H9 (cell line): ENCODE data around the gene CASK. TPM values are rescaled to one million over a fixed set of nuclear protein-coding genes. Genes with fewer than 3 reads are reported as not detected.

ENCODE experiments used
- DNase-seq: peaks from one replicate; pipeline ENCODE4 v3.0.0-alpha.2; 2017
- H2AFZ ChIP-seq: one replicate; pipeline ENCODE4 v1.6.1; 2013; ENCODE audit warnings: mild to moderate bottlenecking, low read length, control low read depth, moderate library complexity
- H2AK5ac ChIP-seq: 2 replicates; pipeline ENCODE4 v1.6.1; 2013; ENCODE audit warnings: low read length, control low read depth, mixed read lengths; ENCODE audit not compliant: insufficient read length
- H2BK120ac ChIP-seq: one replicate; pipeline ENCODE4 v1.6.1; 2013; ENCODE audit warnings: low read depth, mild to moderate bottlenecking, low read length, control low read depth, inconsistent platforms; ENCODE audit not compliant: poor library complexity, severe bottlenecking
- H2BK12ac ChIP-seq: 2 replicates; pipeline ENCODE4 v1.6.1; 2013; ENCODE audit warnings: low read length, control low read depth, mixed read lengths, low read depth; ENCODE audit not compliant: insufficient read length
- H2BK15ac ChIP-seq: 2 replicates; pipeline ENCODE4 v1.6.1; 2013; ENCODE audit warnings: low read depth, low read length, control low read depth
- H2BK20ac ChIP-seq: one replicate; pipeline ENCODE4 v1.6.1; 2013; ENCODE audit warnings: low read depth, mild to moderate bottlenecking, low read length, control low read depth, inconsistent platforms; ENCODE audit not compliant: poor library complexity, severe bottlenecking
- H2BK5ac ChIP-seq: 2 replicates; pipeline ENCODE4 v1.6.1; 2013; ENCODE audit warnings: low read length, control low read depth, mixed read lengths; ENCODE audit not compliant: insufficient read length
- H3K14ac ChIP-seq: 2 replicates; pipeline ENCODE4 v1.6.1; 2013; ENCODE audit warnings: low read length, control low read depth; ENCODE audit not compliant: insufficient read depth
- H3K18ac ChIP-seq: 2 replicates; pipeline ENCODE4 v1.6.1; 2013; ENCODE audit warnings: low read depth, mild to moderate bottlenecking, mixed read lengths, low read length, control low read depth; ENCODE audit not compliant: insufficient read length
- H3K23ac ChIP-seq: 2 replicates; pipeline ENCODE4 v1.6.1; 2013; ENCODE audit warnings: low read length, control low read depth, mixed read lengths, low read depth; ENCODE audit not compliant: insufficient read length
- H3K23me2 ChIP-seq: 2 replicates; pipeline ENCODE4 v1.6.1; 2013; ENCODE audit warnings: low read depth, mild to moderate bottlenecking, mixed read lengths, low read length, control low read depth; ENCODE audit not compliant: insufficient read length, poor library complexity, severe bottlenecking
- H3K27ac ChIP-seq: 2 replicates; pipeline ENCODE4 v1.5.1; 2013; ENCODE audit warnings: low read length, control low read depth, mixed read lengths, low read depth; ENCODE audit not compliant: insufficient read length
- H3K27me3 ChIP-seq: 2 replicates; pipeline ENCODE4 v1.6.1; 2013; ENCODE audit warnings: low read length, control low read depth, inconsistent platforms; ENCODE audit not compliant: insufficient read depth
- H3K4ac ChIP-seq: 2 replicates; pipeline ENCODE4 v1.6.1; 2013; ENCODE audit warnings: low read depth, mild to moderate bottlenecking, control low read depth, inconsistent platforms, low read length, moderate library complexity
- H3K4me1 ChIP-seq: 2 replicates; pipeline ENCODE4 v1.6.1; 2013; ENCODE audit warnings: low read length, control low read depth, inconsistent platforms; ENCODE audit not compliant: insufficient read depth
- H3K4me2 ChIP-seq: 2 replicates; pipeline ENCODE4 v1.6.1; 2013; ENCODE audit warnings: low read length, control low read depth, mixed read lengths; ENCODE audit not compliant: insufficient read length, insufficient read depth
- H3K56ac ChIP-seq: 2 replicates; pipeline ENCODE4 v1.6.1; 2013; ENCODE audit warnings: low read depth, mild to moderate bottlenecking, mixed read lengths, low read length, control low read depth; ENCODE audit not compliant: insufficient read length
- H3K79me1 ChIP-seq: 2 replicates; pipeline ENCODE4 v1.6.1; 2013; ENCODE audit warnings: low read depth, mild to moderate bottlenecking, moderate library complexity, low read length, control low read depth, inconsistent platforms; ENCODE audit not compliant: insufficient read depth, poor library complexity, severe bottlenecking
- H3K79me2 ChIP-seq: 2 replicates; pipeline ENCODE4 v1.6.1; 2013; ENCODE audit warnings: low read length, control low read depth, inconsistent platforms; ENCODE audit not compliant: insufficient read depth
- H3K9ac ChIP-seq: 2 replicates; pipeline ENCODE4 v1.6.1; 2013; ENCODE audit warnings: low read length, control low read depth, mixed read lengths; ENCODE audit not compliant: insufficient read length; ENCODE audit errors: extremely low read depth
- H3K9me3 ChIP-seq: one replicate; pipeline ENCODE4 v1.6.1; 2013; ENCODE audit warnings: low read depth, low read length, inconsistent platforms; ENCODE audit not compliant: control insufficient read depth
- H3T11ph ChIP-seq: one replicate; pipeline ENCODE4 v1.6.1; 2013; ENCODE audit warnings: mild to moderate bottlenecking, low read length, control low read depth, inconsistent platforms
- H4K20me1 ChIP-seq: one replicate; pipeline ENCODE4 v1.6.1; 2013; ENCODE audit not compliant: control insufficient read depth, insufficient read length, insufficient read depth
- H4K5ac ChIP-seq: 2 replicates; pipeline ENCODE4 v1.6.1; 2013; ENCODE audit warnings: low read depth, mild to moderate bottlenecking, mixed read lengths, low read length, control low read depth; ENCODE audit not compliant: insufficient read length
- H4K8ac ChIP-seq: replicated peaks from 2 replicates; pipeline ENCODE4 v1.6.1; 2013; ENCODE audit warnings: low read length, control low read depth, mixed read lengths, low read depth; ENCODE audit not compliant: insufficient read length
- H4K91ac ChIP-seq: 2 replicates; pipeline ENCODE4 v1.6.1; 2013; ENCODE audit warnings: low read depth, mild to moderate bottlenecking, moderate library complexity, mixed read lengths, low read length, control low read depth; ENCODE audit not compliant: insufficient read length
- H3K27ac Mint-ChIP-seq, 3 experiments: 2 replicates in 2 of 3; 3 replicates in 1 of 3; pipeline ENCODE4 v1.8.0; 2020 to 2021; ENCODE audit warnings: mixed read lengths in 3 of 3, mild to moderate bottlenecking in 1 of 3, moderate library complexity in 1 of 3
- H3K27me3 Mint-ChIP-seq: 2 replicates; pipeline ENCODE4 v1.8.0; 2021; ENCODE audit warnings: low read depth, mild to moderate bottlenecking, moderate library complexity, mixed read lengths
- H3K36me3 Mint-ChIP-seq, 3 experiments: 2 replicates in 2 of 3; 3 replicates in 1 of 3; pipeline ENCODE4 v1.8.0; 2020 to 2021; ENCODE audit warnings: low read depth in 3 of 3, mixed read lengths in 3 of 3; ENCODE audit not compliant: insufficient read depth in 1 of 3
- H3K4me1 Mint-ChIP-seq, 2 experiments: 2 replicates each; pipeline ENCODE4 v1.8.0; 2020; ENCODE audit warnings: mixed read lengths in 2 of 2
- H3K4me3 Mint-ChIP-seq, 2 experiments: 2 replicates in 1 of 2; 3 replicates in 1 of 2; pipeline ENCODE4 v1.8.0; 2020 to 2021; ENCODE audit warnings: mild to moderate bottlenecking in 2 of 2, mixed read lengths in 2 of 2, moderate library complexity in 1 of 2
- H3K9me3 Mint-ChIP-seq, 2 experiments: 2 replicates in 1 of 2; 3 replicates in 1 of 2; pipeline ENCODE4 v1.8.0; 2020; ENCODE audit warnings: mild to moderate bottlenecking in 2 of 2, mixed read lengths in 2 of 2, moderate library complexity in 1 of 2
- WGBS: extraction: QIAGEN DNeasy Blood & Tissue Kit; methylation state at CpG from one replicate; pipeline ENCODE4 v1.1.7; 2013; ENCODE audit warnings: missing lambda C conversion rate, low lambda C conversion rate, mixed read lengths; ENCODE audit not compliant: insufficient read length; ENCODE audit errors: extremely low coverage; 5-methylcytosine and 5-hydroxymethylcytosine counted together
- total RNA-seq: library from RNA; stranded (reverse); gene quantifications from 2 replicates; pipeline ENCODE4 v1.2.1, GENCODE V29; 2021
- TF ChIP-seq, protein P1 (sequence below): fragments of 200-600 bp; sonication (generic); conservative IDR thresholded peaks from 3 replicates; pipeline ENCODE4 v1.8.0; 2021; ENCODE audit warnings: antibody characterized with exemption, mild to moderate bottlenecking

CASK gene
- total RNA-seq, 1 experiment from 2014 or later: 44.1 TPM

- Mint-ChIP-seq H3K9me3 (peaks cover 43 to 55% of the 10 kb centered on the region in 2 experiments), H3K27me3 (no peaks in the 10 kb centered on the region), H3K4me3 (no peak overlapping the region), H3K27ac (no peak overlapping the region), H3K4me1 (peaks cover 28 to 50% of the 10 kb centered on the region in 2 experiments), H3K36me3 (peaks cover 7 to 17% (median 10%) of the 10 kb centered on the region in 3 experiments; a peak in 6 of 7 replicates)
- Histone ChIP-seq H2BK5ac (no peak overlapping the region), H3K9me3 (no peaks in the 10 kb centered on the region), H3K4me2 (no peak overlapping the region), H3K23ac (no peak overlapping the region), H2AK5ac (no peak overlapping the region), H3T11ph (no peak overlapping the region), H3K56ac (no peak overlapping the region), H2BK12ac (no peak overlapping the region), H4K91ac (no peak overlapping the region), H2BK20ac (no peak overlapping the region), H3K27me3 (no peaks in the 10 kb centered on the region), H4K5ac (no peak overlapping the region), H3K79me2 (no peaks in the 10 kb centered on the region), H3K9ac (no peak overlapping the region), H4K8ac (no peak overlapping the region), H3K4ac (no peak overlapping the region), H3K18ac (no peak overlapping the region), H3K14ac (no peak overlapping the region; the same call in 1 of the 2 replicates), H3K23me2 (no peaks in the 10 kb centered on the region), H3K27ac (no peak overlapping the region), H2BK15ac (no peak overlapping the region), H3K4me1 (peaks cover 3% of the 10 kb centered on the region; the same call in 1 of the 2 replicates), H2AFZ (no peak overlapping the region), H2BK120ac (no peak overlapping the region), H4K20me1 (no peaks in the 10 kb centered on the region), H3K79me1 (no peaks in the 10 kb centered on the region)
- DNase-seq: no peak
- TF ChIP-seq, protein P1, sequence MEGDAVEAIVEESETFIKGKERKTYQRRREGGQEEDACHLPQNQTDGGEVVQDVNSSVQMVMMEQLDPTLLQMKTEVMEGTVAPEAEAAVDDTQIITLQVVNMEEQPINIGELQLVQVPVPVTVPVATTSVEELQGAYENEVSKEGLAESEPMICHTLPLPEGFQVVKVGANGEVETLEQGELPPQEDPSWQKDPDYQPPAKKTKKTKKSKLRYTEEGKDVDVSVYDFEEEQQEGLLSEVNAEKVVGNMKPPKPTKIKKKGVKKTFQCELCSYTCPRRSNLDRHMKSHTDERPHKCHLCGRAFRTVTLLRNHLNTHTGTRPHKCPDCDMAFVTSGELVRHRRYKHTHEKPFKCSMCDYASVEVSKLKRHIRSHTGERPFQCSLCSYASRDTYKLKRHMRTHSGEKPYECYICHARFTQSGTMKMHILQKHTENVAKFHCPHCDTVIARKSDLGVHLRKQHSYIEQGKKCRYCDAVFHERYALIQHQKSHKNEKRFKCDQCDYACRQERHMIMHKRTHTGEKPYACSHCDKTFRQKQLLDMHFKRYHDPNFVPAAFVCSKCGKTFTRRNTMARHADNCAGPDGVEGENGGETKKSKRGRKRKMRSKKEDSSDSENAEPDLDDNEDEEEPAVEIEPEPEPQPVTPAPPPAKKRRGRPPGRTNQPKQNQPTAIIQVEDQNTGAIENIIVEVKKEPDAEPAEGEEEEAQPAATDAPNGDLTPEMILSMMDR: no peak
- no CpG with 5 or more reads among the region's 5 CpGs for WGBS
Observed at GRCh38 chrX:41518841-41519220, 404.5 kb downstream of the CASK start.
